Skeletal muscle tissue (tissue), 4 donors: ENCODE results near the gene SUPV3L1. TPM values are rescaled to one million over a fixed set of nuclear protein-coding genes. Genes with fewer than 3 reads are reported as not detected.

ENCODE experiments used
- H3K27ac ChIP-seq: one replicate; pipeline ENCODE4 v1.7.0; 2013; ENCODE audit warnings: mild to moderate bottlenecking, low read depth, low read length, inconsistent platforms
- H3K27me3 ChIP-seq, 3 donors: one replicate each; pipeline ENCODE4 v1.7.0; 2013; ENCODE audit warnings: low read length in 3 of 3; ENCODE audit not compliant: control insufficient read depth in 3 of 3, insufficient read depth in 3 of 3
- H3K36me3 ChIP-seq, 3 donors: one replicate each; pipeline ENCODE4 v1.7.0; 2013; ENCODE audit warnings: low read length in 3 of 3; ENCODE audit not compliant: control insufficient read depth in 3 of 3, insufficient read depth in 3 of 3
- H3K4me1 ChIP-seq, 3 donors: one replicate each; pipeline ENCODE4 v1.7.0; 2013; ENCODE audit warnings: low read length in 3 of 3, mild to moderate bottlenecking in 3 of 3; ENCODE audit not compliant: control insufficient read depth in 3 of 3, insufficient read depth in 3 of 3
- H3K4me3 ChIP-seq, 3 donors: one replicate each; pipeline ENCODE4 v1.7.0; 2013; ENCODE audit warnings: low read length in 3 of 3
- H3K9ac ChIP-seq, 3 donors: one replicate each; pipeline ENCODE4 v1.7.0; 2013; ENCODE audit warnings: low read length in 3 of 3, mild to moderate bottlenecking in 3 of 3, moderate library complexity in 2 of 3, low read depth in 1 of 3
- H3K9me3 ChIP-seq, 3 donors: one replicate each; pipeline ENCODE4 v1.7.0; 2013; ENCODE audit warnings: low read length in 3 of 3; ENCODE audit not compliant: control insufficient read depth in 3 of 3
- total RNA-seq: library from RNA; depleted of rRNA; stranded (reverse); fragments of >200 nt; gene quantifications from one replicate; pipeline ENCODE4 v1.2.3, GENCODE V29; 2014
- donor health status: Osteomylitis.

Gene SUPV3L1
- total RNA-seq, 1 donor from 2014 or later = 22.4 TPM

- Histone ChIP-seq H3K4me3 (no peak overlapping the region), H3K27ac (no peak overlapping the region), H3K4me1 (peaks cover 3 to 12% (median 7%) of the 10 kb centered on the region in 3 donors), H3K27me3 (peaks cover 0 to 3% (median 0%) of the 10 kb centered on the region in 3 donors), H3K36me3 (no peaks in the 10 kb centered on the region), H3K9me3 (no peaks in the 10 kb centered on the region), H3K9ac (no peak overlapping the region)
These were observed 45.6 kb downstream of the SUPV3L1 start for GRCh38 chr10:69225681-69226080.

GRCh38 chr10:69226919-69227450 lies 47.0 kb downstream of the SUPV3L1 start:
- H3K9ac ChIP-seq = no peak overlapping the region
- H3K36me3 ChIP-seq = no peaks in the 10 kb centered on the region
- H3K27me3 ChIP-seq = peaks cover 0 to 3% (median 0%) of the 10 kb centered on the region in 3 donors
- H3K27ac ChIP-seq = no peak overlapping the region
- H3K9me3 ChIP-seq = no peaks in the 10 kb centered on the region
- H3K4me3 ChIP-seq = no peak overlapping the region
- H3K4me1 ChIP-seq = peaks cover 3 to 12% (median 7%) of the 10 kb centered on the region in 3 donors

- Histone ChIP-seq H3K27me3 (peaks cover 0 to 3% (median 0%) of the 10 kb centered on the region in 3 donors), H3K4me3 (no peak overlapping the region), H3K4me1 (peaks cover 3 to 12% (median 7%) of the 10 kb centered on the region in 3 donors), H3K36me3 (no peaks in the 10 kb centered on the region), H3K27ac (no peak overlapping the region), H3K9ac (no peak overlapping the region), H3K9me3 (no peaks in the 10 kb centered on the region)
These were observed 48.1 kb downstream of the SUPV3L1 start for GRCh38 chr10:69228151-69228550.

- Histone ChIP-seq H3K4me1 (peaks cover 3 to 12% (median 7%) of the 10 kb centered on the region in 3 donors), H3K4me3 (peak overlapping the region in 2 of 3 donors; percentile 22 to 23), H3K36me3 (no peaks in the 10 kb centered on the region), H3K27ac (no peak overlapping the region), H3K9ac (no peak overlapping the region), H3K9me3 (no peaks in the 10 kb centered on the region), H3K27me3 (peaks cover 0 to 3% (median 0%) of the 10 kb centered on the region in 3 donors)
These were observed 49.5 kb downstream of the SUPV3L1 start for GRCh38 chr10:69229616-69229916.

GRCh38 chr10:69230128-69230527 lies 50.1 kb downstream of the SUPV3L1 start:
- H3K27ac ChIP-seq = no peak overlapping the region

GRCh38 chr10:69232252-69232651 lies 52.2 kb downstream of the SUPV3L1 start:
- Histone ChIP-seq H3K36me3 (no peaks in the 10 kb centered on the region), H3K9me3 (no peaks in the 10 kb centered on the region), H3K4me1 (peaks cover 0 to 12% (median 4%) of the 10 kb centered on the region in 3 donors), H3K4me3 (no peak overlapping the region), H3K27me3 (peaks cover 0 to 3% (median 0%) of the 10 kb centered on the region in 3 donors), H3K27ac (no peak overlapping the region), H3K9ac (no peak overlapping the region)

More at GRCh38 chr10:69230128-69230527, 50.1 kb downstream of the SUPV3L1 start:
- Histone ChIP-seq H3K9me3 (no peaks in the 10 kb centered on the region), H3K36me3 (no peaks in the 10 kb centered on the region), H3K9ac (no peak overlapping the region), H3K4me1 (peaks cover 3 to 12% (median 7%) of the 10 kb centered on the region in 3 donors), H3K4me3 (no peak overlapping the region), H3K27me3 (peaks cover 0 to 3% (median 0%) of the 10 kb centered on the region in 3 donors)

GRCh38 chr10:69232736-69233480 lies 52.9 kb downstream of the SUPV3L1 start:
- Histone ChIP-seq H3K36me3 (no peaks in the 10 kb centered on the region), H3K9ac (no peak overlapping the region), H3K4me1 (peaks cover 0 to 12% (median 7%) of the 10 kb centered on the region in 3 donors), H3K9me3 (no peaks in the 10 kb centered on the region), H3K4me3 (no peak overlapping the region), H3K27ac (no peak overlapping the region), H3K27me3 (peaks cover 0 to 3% (median 0%) of the 10 kb centered on the region in 3 donors)

GRCh38 chr10:69234447-69234846 lies 54.4 kb downstream of the SUPV3L1 start:
- Histone ChIP-seq H3K4me3 (no peak overlapping the region), H3K27me3 (peaks cover 0 to 3% (median 0%) of the 10 kb centered on the region in 3 donors), H3K4me1 (peaks cover 0 to 5% (median 2%) of the 10 kb centered on the region in 3 donors), H3K9me3 (no peaks in the 10 kb centered on the region), H3K27ac (no peak overlapping the region), H3K9ac (no peak overlapping the region), H3K36me3 (no peaks in the 10 kb centered on the region)

- Histone ChIP-seq H3K4me1 (peaks cover 0 to 4% (median 3%) of the 10 kb centered on the region in 3 donors), H3K9me3 (no peaks in the 10 kb centered on the region), H3K27ac (no peak overlapping the region), H3K4me3 (no peak overlapping the region), H3K36me3 (no peaks in the 10 kb centered on the region), H3K27me3 (no peaks in the 10 kb centered on the region), H3K9ac (no peak overlapping the region)
These were observed 57.6 kb downstream of the SUPV3L1 start for GRCh38 chr10:69237528-69238159.

- Histone ChIP-seq H3K4me1 (peaks cover 0 to 4% (median 3%) of the 10 kb centered on the region in 3 donors), H3K9me3 (no peaks in the 10 kb centered on the region), H3K36me3 (no peaks in the 10 kb centered on the region), H3K27me3 (no peaks in the 10 kb centered on the region), H3K4me3 (no peak overlapping the region), H3K27ac (no peak overlapping the region), H3K9ac (no peak overlapping the region)
These were observed 59.1 kb downstream of the SUPV3L1 start for GRCh38 chr10:69239136-69239535.
